Peyer's patch (tissue), 4 donors: ENCODE results near the gene ADTRP.

Experiments
- POLR2A ChIP-seq, 2 donors: fragments of 450-650 bp; IDR thresholded peaks; one replicate each; pipeline ENCODE4 v1.5.1; 2017; ENCODE audit warnings: antibody characterized with exemption in 2 of 2, mild to moderate bottlenecking in 2 of 2, moderate library complexity in 2 of 2
- TF ChIP-seq, protein P1 (sequence below), 6 experiments: fragments of 450-650 bp in 4 of 6; fragments of 200-600 bp in 2 of 6; sonication (generic) in 1 of 6; IDR thresholded peaks; one replicate each; pipeline ENCODE4 v1.5.1; 2017 to 2019; ENCODE audit warnings: antibody characterized with exemption in 6 of 6, mild to moderate bottlenecking in 3 of 6, moderate library complexity in 1 of 6

DNA sequence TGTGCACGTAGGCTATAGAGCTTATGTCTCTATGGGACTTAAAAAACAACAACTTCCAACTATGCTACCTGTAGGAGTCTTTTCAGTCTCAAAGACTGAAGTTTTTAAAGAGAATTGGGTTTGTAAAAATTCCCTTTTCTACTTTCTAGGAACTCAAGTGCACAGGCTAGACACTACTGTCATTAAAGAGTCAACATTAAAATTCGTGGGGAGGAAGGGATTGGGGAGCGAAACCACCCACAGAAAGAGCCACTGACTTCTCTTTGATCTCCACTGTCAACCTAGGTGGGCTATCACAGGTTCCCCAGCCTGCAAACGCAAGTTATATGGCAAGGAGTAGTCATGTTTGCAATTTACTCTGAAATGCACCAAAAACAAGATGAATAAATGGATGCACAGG lies 37.7 kb downstream of the ADTRP start:
- TF ChIP-seq POLR2A (IDR thresholded peaks at IDR 0.05), result no peak
- TF ChIP-seq, protein P1, sequence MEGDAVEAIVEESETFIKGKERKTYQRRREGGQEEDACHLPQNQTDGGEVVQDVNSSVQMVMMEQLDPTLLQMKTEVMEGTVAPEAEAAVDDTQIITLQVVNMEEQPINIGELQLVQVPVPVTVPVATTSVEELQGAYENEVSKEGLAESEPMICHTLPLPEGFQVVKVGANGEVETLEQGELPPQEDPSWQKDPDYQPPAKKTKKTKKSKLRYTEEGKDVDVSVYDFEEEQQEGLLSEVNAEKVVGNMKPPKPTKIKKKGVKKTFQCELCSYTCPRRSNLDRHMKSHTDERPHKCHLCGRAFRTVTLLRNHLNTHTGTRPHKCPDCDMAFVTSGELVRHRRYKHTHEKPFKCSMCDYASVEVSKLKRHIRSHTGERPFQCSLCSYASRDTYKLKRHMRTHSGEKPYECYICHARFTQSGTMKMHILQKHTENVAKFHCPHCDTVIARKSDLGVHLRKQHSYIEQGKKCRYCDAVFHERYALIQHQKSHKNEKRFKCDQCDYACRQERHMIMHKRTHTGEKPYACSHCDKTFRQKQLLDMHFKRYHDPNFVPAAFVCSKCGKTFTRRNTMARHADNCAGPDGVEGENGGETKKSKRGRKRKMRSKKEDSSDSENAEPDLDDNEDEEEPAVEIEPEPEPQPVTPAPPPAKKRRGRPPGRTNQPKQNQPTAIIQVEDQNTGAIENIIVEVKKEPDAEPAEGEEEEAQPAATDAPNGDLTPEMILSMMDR (IDR thresholded peaks at IDR 0.05), result no peak
